H1 (cell line): Measurements from ENCODE around the gene MLPH. TPM values are rescaled to one million over a fixed set of nuclear protein-coding genes. Genes with fewer than 3 reads are reported as not detected.

Experiments used
- CTCF ChIA-PET: fragments of 300-600 bp; sonication (Branson Sonifier 250); formaldehyde crosslinking; loops from one replicate; lab custom pipeline; 2021; ENCODE audit not compliant: partially characterized antibody; lab: Charles Lee
- POLR2A ChIA-PET: fragments of 300-600 bp; sonication (Branson Sonifier 250); formaldehyde crosslinking; loops from one replicate; lab custom pipeline; 2021; ENCODE audit warnings: inconsistent platforms; ENCODE audit not compliant: partially characterized antibody; lab: Charles Lee
- DNase-seq, 2 experiments: peaks; one replicate each; pipeline versions ENCODE4 v3.0.0 to v3.0.0-alpha.2; 2010 to 2022; ENCODE audit warnings: low spot score in 2 of 2, low read depth in 1 of 2, mixed read lengths in 1 of 2
- FAIRE-seq: peaks from 2 replicates; lab custom pipeline; 2011; peaks lifted over from hg19 to GRCh38; lab: Jason Lieb, UNC
- H2AFZ ChIP-seq: 2 replicates; pipeline ENCODE4 v1.8.1; 2012; ENCODE audit warnings: low read length, inconsistent platforms
- H2AK5ac ChIP-seq: 2 replicates; pipeline ENCODE4 v1.6.1; 2013; ENCODE audit warnings: low read depth, low read length
- H2BK120ac ChIP-seq: replicated peaks from 2 replicates; pipeline ENCODE3; 2013; ENCODE audit warnings: low read depth, low read length, inconsistent platforms
- H2BK12ac ChIP-seq: 2 replicates; pipeline ENCODE4 v1.6.1; 2013; ENCODE audit warnings: low read depth, low read length
- H2BK15ac ChIP-seq: 2 replicates; pipeline ENCODE4 v1.6.1; 2013; ENCODE audit warnings: low read length
- H2BK20ac ChIP-seq: 2 replicates; pipeline ENCODE4 v1.6.1; 2013; ENCODE audit warnings: low read length
- H2BK5ac ChIP-seq: 2 replicates; pipeline ENCODE4 v1.6.1; 2013; ENCODE audit warnings: low read depth, low read length
- H3K14ac ChIP-seq: 2 replicates; pipeline ENCODE4 v1.6.1; 2013; ENCODE audit warnings: inconsistent platforms; ENCODE audit not compliant: insufficient read length
- H3K18ac ChIP-seq: 2 replicates; pipeline ENCODE4 v1.6.1; 2013; ENCODE audit warnings: low read length; ENCODE audit errors: extremely low read depth
- H3K23ac ChIP-seq: 2 replicates; pipeline ENCODE4 v1.6.1; 2013; ENCODE audit warnings: inconsistent platforms; ENCODE audit not compliant: insufficient read length
- H3K23me2 ChIP-seq: 2 replicates; pipeline ENCODE4 v1.6.1; 2013; ENCODE audit warnings: low read depth, low read length
- H3K27ac ChIP-seq: 2 replicates; pipeline ENCODE4 v1.6.1; 2011; ENCODE audit warnings: low read depth, low read length, inconsistent platforms
- H3K27me3 ChIP-seq, 4 experiments: replicated peaks in 1 of 4; 1 replicate in 1 of 4; 2 replicates in 3 of 4; pipeline versions ENCODE4 v1.6.1 to v1.8.1; 2011 to 2013; ENCODE audit warnings: low read length in 3 of 4, mild to moderate bottlenecking in 3 of 4, inconsistent platforms in 2 of 4, mixed read lengths in 2 of 4, moderate library complexity in 1 of 4; ENCODE audit not compliant: control insufficient read depth in 3 of 4, insufficient read depth in 3 of 4; ENCODE audit errors: extremely low read depth in 1 of 4
- H3K36me3 ChIP-seq, 4 experiments: 2 replicates each; pipeline versions ENCODE4 v1.6.1 to v1.8.1; 2011 to 2013; ENCODE audit warnings: mild to moderate bottlenecking in 4 of 4, low read length in 3 of 4, moderate library complexity in 2 of 4, control low read depth in 1 of 4, inconsistent platforms in 1 of 4; ENCODE audit not compliant: insufficient read depth in 4 of 4, control insufficient read depth in 2 of 4
- H3K4ac ChIP-seq: replicated peaks from 2 replicates; pipeline ENCODE3; 2013; ENCODE audit warnings: low read length, low read depth, mixed read lengths, inconsistent platforms; ENCODE audit not compliant: insufficient read length
- H3K4me1 ChIP-seq, 4 experiments: replicated peaks in 1 of 4; 1 replicate in 1 of 4; 2 replicates in 3 of 4; pipeline versions ENCODE4 v1.6.1 to v1.8.1; 2011 to 2013; ENCODE audit warnings: low read length in 3 of 4, inconsistent platforms in 2 of 4, mixed read lengths in 1 of 4; ENCODE audit not compliant: insufficient read depth in 4 of 4, control insufficient read depth in 3 of 4
- H3K4me2 ChIP-seq, 2 experiments: 2 replicates each; pipeline versions ENCODE4 v1.6.1 to v1.8.1; 2011 to 2013; ENCODE audit warnings: low read depth in 2 of 2, low read length in 2 of 2, control low read depth in 1 of 2, inconsistent platforms in 1 of 2, mild to moderate bottlenecking in 1 of 2; ENCODE audit not compliant: insufficient read depth in 1 of 2
- H3K4me3 ChIP-seq, 4 experiments: fragments of 200-600, 300-600 bp in 1 of 4; sonication (generic), shearing (Covaris generic), sonication (Bioruptor Twin) in 1 of 4; 2 replicates each; pipeline versions ENCODE4 v1.5.1 to v1.8.1; 2011 to 2016; ENCODE audit warnings: low read length in 4 of 4, low read depth in 3 of 4, control low read depth in 2 of 4, inconsistent platforms in 2 of 4, mild to moderate bottlenecking in 2 of 4, mixed read lengths in 1 of 4, moderate library complexity in 1 of 4; ENCODE audit not compliant: insufficient read depth in 2 of 4; ENCODE audit errors: extremely low read depth in 1 of 4
- H3K56ac ChIP-seq: replicated peaks from 2 replicates; pipeline ENCODE3; 2013; ENCODE audit warnings: low read depth, mild to moderate bottlenecking, mixed read lengths, low read length, inconsistent platforms; ENCODE audit not compliant: insufficient read length
- H3K79me1 ChIP-seq: 2 replicates; pipeline ENCODE4 v1.6.1; 2013; ENCODE audit warnings: low read depth, low read length, control low read depth
- H3K79me2 ChIP-seq, 2 experiments: 2 replicates each; pipeline versions ENCODE4 v1.6.1 to v1.8.1; 2012 to 2013; ENCODE audit warnings: low read length in 2 of 2, mild to moderate bottlenecking in 2 of 2, inconsistent platforms in 1 of 2; ENCODE audit not compliant: insufficient read depth in 2 of 2, control insufficient read depth in 1 of 2
- H3K9ac ChIP-seq, 4 experiments: replicated peaks in 1 of 4; 1 replicate in 1 of 4; 2 replicates in 3 of 4; pipeline versions ENCODE4 v1.6.1 to v1.8.1; 2011 to 2013; ENCODE audit warnings: low read depth in 3 of 4, low read length in 3 of 4, control low read depth in 2 of 4, mild to moderate bottlenecking in 2 of 4, moderate library complexity in 2 of 4, inconsistent platforms in 1 of 4; ENCODE audit errors: extremely low read depth in 1 of 4
- H3K9me3 ChIP-seq, 2 experiments: 2 replicates each; pipeline versions ENCODE4 v1.6.1 to v1.8.1; 2012 to 2013; ENCODE audit warnings: mild to moderate bottlenecking in 2 of 2, moderate library complexity in 2 of 2, control low read depth in 1 of 2, inconsistent platforms in 1 of 2, low read depth in 1 of 2, low read length in 1 of 2, mixed read lengths in 1 of 2; ENCODE audit not compliant: insufficient read depth in 2 of 2
- H4K20me1 ChIP-seq, 2 experiments: replicated peaks in 1 of 2; 2 replicates each; pipeline versions ENCODE3 to v1.8.1; 2011 to 2013; ENCODE audit warnings: inconsistent platforms in 2 of 2, low read length in 2 of 2, mild to moderate bottlenecking in 1 of 2; ENCODE audit not compliant: insufficient read depth in 2 of 2, control insufficient read depth in 1 of 2
- H4K5ac ChIP-seq: 2 replicates; pipeline ENCODE4 v1.6.1; 2013; ENCODE audit warnings: low read length, low read depth, mixed read lengths, inconsistent platforms; ENCODE audit not compliant: insufficient read length
- H4K8ac ChIP-seq: 2 replicates; pipeline ENCODE4 v1.8.0; 2013; ENCODE audit warnings: mild to moderate bottlenecking, moderate library complexity, low read length, inconsistent platforms; ENCODE audit not compliant: insufficient read depth; ENCODE audit errors: extremely low read depth
- H4K91ac ChIP-seq: replicated peaks from 2 replicates; pipeline ENCODE3; 2013; ENCODE audit warnings: low read length, mixed read lengths, inconsistent platforms; ENCODE audit not compliant: insufficient read length
- BRCA1 ChIP-seq: IDR thresholded peaks from 2 replicates; pipeline ENCODE4 v1.6.1; 2012; ENCODE audit warnings: low read depth, low read length, improper control_type of control experiment
- CBX8 ChIP-seq: fragments of 300-800, 300-1000 bp; sonication (generic); IDR thresholded peaks from 2 replicates; pipeline ENCODE4 v1.7.1; 2016; ENCODE audit warnings: low read depth, low read length, borderline replicate concordance
- EGR1 ChIP-seq: IDR thresholded peaks from 2 replicates; pipeline ENCODE4 v1.6.1; 2011; ENCODE audit warnings: low read depth, low read length, borderline replicate concordance
- GABPA ChIP-seq: IDR thresholded peaks from 2 replicates; pipeline ENCODE4 v1.6.1; 2011; ENCODE audit warnings: mild to moderate bottlenecking, low read length, moderate library complexity, borderline replicate concordance; ENCODE audit not compliant: insufficient read depth
- SIX5 ChIP-seq: IDR thresholded peaks from 2 replicates; pipeline ENCODE4 v1.6.1; 2011; ENCODE audit warnings: mild to moderate bottlenecking, low read depth, low read length
- SP4 ChIP-seq: IDR thresholded peaks from 2 replicates; pipeline ENCODE4 v1.6.1; 2012; ENCODE audit warnings: low read length, inconsistent platforms
- SUZ12 ChIP-seq: fragments of 200-600 bp; sonication (generic); IDR thresholded peaks from 2 replicates; pipeline ENCODE4 v1.6.1; 2012; ENCODE audit warnings: mild to moderate bottlenecking, inconsistent platforms, low read length, moderate library complexity, mixed read lengths
- TAF1 ChIP-seq: IDR thresholded peaks from 2 replicates; pipeline ENCODE4 v1.6.1; 2011; ENCODE audit warnings: mild to moderate bottlenecking, low read depth, low read length
- TBP ChIP-seq: IDR thresholded peaks from 2 replicates; pipeline ENCODE4 v1.6.1; 2011; ENCODE audit warnings: low read depth, low read length, improper control_type of control experiment
- ZNF274 ChIP-seq: IDR thresholded peaks from 2 replicates; pipeline ENCODE4 v1.7.0; 2012; ENCODE audit warnings: low read length, borderline replicate concordance; ENCODE audit errors: extremely low read depth
- WGBS, 2 experiments: shearing (Covaris generic) in 1 of 2; methylation state at CpG; one replicate each; pipeline versions ENCODE4 v1.1.6 to v1.1.7; 2013 to 2015; ENCODE audit warnings: low lambda C conversion rate in 2 of 2, mixed read lengths in 2 of 2, inconsistent platforms in 1 of 2, low coverage in 1 of 2, missing lambda C conversion rate in 1 of 2; ENCODE audit not compliant: insufficient replicate concordance in 2 of 2, insufficient coverage in 1 of 2, insufficient read length in 1 of 2; ENCODE audit errors: extremely low coverage in 1 of 2, missing lambda C conversion rate in 1 of 2; 5-methylcytosine and 5-hydroxymethylcytosine counted together
- polyA plus RNA-seq, 7 experiments: library from polyadenylated mRNA; depleted of rRNA in 3 of 7; stranded (reverse) in 5 of 7; unstranded in 2 of 7; fragments of >200 nt in 5 of 7; fragments of 200-250 nt in 2 of 7; gene quantifications; 1 replicate in 5 of 7; 2 replicates in 1 of 7; 4 replicates in 1 of 7; pipeline versions ENCODE4 v1.2.1 to v1.2.3, GENCODE V29; 2011 to 2013; ENCODE audit warnings: missing spikeins in 2 of 7, mixed read lengths in 2 of 7
- total RNA-seq: library from RNA; stranded (reverse); fragmentation: NEBNext Ultra II Directional; extraction: Animal tissue kit (Norgen Biotek cat#: 25700); gene quantifications from 2 replicates; pipeline ENCODE4 v1.2.1, GENCODE V29; 2021
- TF ChIP-seq, protein P1 (sequence below): IDR thresholded peaks from 2 replicates; pipeline ENCODE4 v1.6.1; 2012; ENCODE audit warnings: inconsistent platforms
- TF ChIP-seq, protein P2 (sequence below): IDR thresholded peaks from 2 replicates; pipeline ENCODE4 v1.6.1; 2012; ENCODE audit warnings: low read length, inconsistent platforms

The MLPH gene
- total and polyA plus RNA-seq, 2 of the 8 experiments (the other 6 are each of a cell fraction or from before 2014, with no cell fraction given) = 12.7 to 17.0 TPM

DNA sequence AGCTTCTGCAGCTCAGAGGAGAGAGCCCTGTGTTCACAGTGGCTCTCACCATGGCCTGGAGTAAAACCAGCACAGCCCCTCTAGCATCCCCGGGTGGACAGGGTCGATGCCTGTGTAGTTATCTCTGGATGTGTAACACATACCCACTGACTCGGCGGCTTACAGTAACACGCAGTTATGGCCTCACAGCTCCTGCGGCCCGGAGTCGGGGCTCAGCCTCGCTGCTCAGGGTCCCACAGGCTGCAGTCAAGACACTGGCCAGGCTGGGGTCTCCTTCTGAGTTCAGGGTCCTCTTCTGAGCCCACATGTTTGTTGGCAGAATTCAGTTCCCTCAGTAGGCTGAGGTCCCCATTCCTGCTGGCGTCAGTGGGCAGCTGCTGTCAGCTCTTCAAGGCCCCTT is 106.0 kb downstream of the MLPH start:
- no peak for FAIRE-seq
- Histone ChIP-seq H4K91ac (peak overlapping the region; percentile 98), H2BK15ac (0 out of 2 replicates have a peak overlapping the region, but pooled peaks have one; percentile 8), H3K56ac (no peak overlapping the region), H2BK120ac (peak overlapping the region; percentile 16), H3K4me1 (peaks cover 17 to 53% (median 33%) of the 10 kb centered on the region in 4 experiments), H3K79me2 (peaks cover 4 to 24% of the 10 kb centered on the region in 2 experiments; a peak in 2 of 4 replicates), H2BK12ac (peak overlapping the region; percentile 99; the same call in 1 of the 2 replicates), H3K27me3 (no peaks in the 10 kb centered on the region), H3K27ac (no peak overlapping the region), H4K8ac (no peak overlapping the region), H3K4ac (peak overlapping the region; percentile 9), H3K4me2 (peak overlapping the region in 1 of 2 experiments; percentile 32; a peak in 1 of 4 replicates), H4K20me1 (no peaks in the 10 kb centered on the region), H3K4me3 (no peak overlapping the region), H2AFZ (no peak overlapping the region), H3K14ac (no peak overlapping the region), H3K9ac (no peak overlapping the region), H3K9me3 (no peaks in the 10 kb centered on the region), H3K23me2 (peaks cover 4% of the 10 kb centered on the region), H2BK5ac (peak overlapping the region; percentile 91; the same call in 1 of the 2 replicates), H2AK5ac (peak overlapping the region; percentile 98), H3K79me1 (no peaks in the 10 kb centered on the region), H2BK20ac (peak overlapping the region; percentile 96), H3K23ac (no peak overlapping the region), H4K5ac (no peak overlapping the region), H3K36me3 (no peaks in the 10 kb centered on the region), H3K18ac (peak overlapping the region; percentile 26)
- CTCF ChIA-PET = interaction anchor here (1.0 to 6.9 kb wide), 12 partner anchors 8 to 202 kb away, joined by 3 to 47 read pairs (median 4); no protein-coding TSS in a partner anchor
- no peak for DNase-seq
- POLR2A ChIA-PET = interaction anchor here (0.7 to 2.6 kb wide), 5 partner anchors 10 to 43 kb away, joined by 3 to 14 read pairs (median 3); partner anchors contain the start of gene PRLH
- 89% methylated on average over 10 of the region's 10 CpGs; no CpG with 5 or more reads in 1 of the 2 experiments for WGBS, 2 experiments
- TF ChIP-seq SIX5 = no peak
- no peak for TF ChIP-seq SP4
- TF ChIP-seq, protein P1, sequence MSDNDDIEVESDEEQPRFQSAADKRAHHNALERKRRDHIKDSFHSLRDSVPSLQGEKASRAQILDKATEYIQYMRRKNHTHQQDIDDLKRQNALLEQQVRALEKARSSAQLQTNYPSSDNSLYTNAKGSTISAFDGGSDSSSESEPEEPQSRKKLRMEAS = no peak
- TF ChIP-seq TAF1 = no peak
- TF ChIP-seq, protein P2, sequence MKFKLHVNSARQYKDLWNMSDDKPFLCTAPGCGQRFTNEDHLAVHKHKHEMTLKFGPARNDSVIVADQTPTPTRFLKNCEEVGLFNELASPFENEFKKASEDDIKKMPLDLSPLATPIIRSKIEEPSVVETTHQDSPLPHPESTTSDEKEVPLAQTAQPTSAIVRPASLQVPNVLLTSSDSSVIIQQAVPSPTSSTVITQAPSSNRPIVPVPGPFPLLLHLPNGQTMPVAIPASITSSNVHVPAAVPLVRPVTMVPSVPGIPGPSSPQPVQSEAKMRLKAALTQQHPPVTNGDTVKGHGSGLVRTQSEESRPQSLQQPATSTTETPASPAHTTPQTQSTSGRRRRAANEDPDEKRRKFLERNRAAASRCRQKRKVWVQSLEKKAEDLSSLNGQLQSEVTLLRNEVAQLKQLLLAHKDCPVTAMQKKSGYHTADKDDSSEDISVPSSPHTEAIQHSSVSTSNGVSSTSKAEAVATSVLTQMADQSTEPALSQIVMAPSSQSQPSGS = no peak
- TF ChIP-seq EGR1 = no peak
- no peak for TF ChIP-seq BRCA1
- TF ChIP-seq ZNF274 = no peak
- TF ChIP-seq SUZ12 = no peak
- TF ChIP-seq GABPA = no peak
- no peak for TF ChIP-seq TBP
- TF ChIP-seq CBX8 = no peak
